Stimulated activated CD4-positive, alpha-beta T cell treated with anti-CD3 and anti-CD28 coated beads, TNF-alpha, amount 100 ng/mL, for 1 hour (primary cell): Measurements from ENCODE around the gene SETD1A.

Experiments
- DNase-seq, 3 donors: peaks; one replicate each; pipeline ENCODE4 v3.0.0-alpha.2; 2020; ENCODE audit warnings: low read depth in 3 of 3, low spot score in 1 of 3

The SETD1A gene

GRCh38 chr16:30953511-30954124 lies 3.9 kb upstream of the SETD1A start:
- DNase-seq: peak in 1 of 3 donors; percentile 38

DNA sequence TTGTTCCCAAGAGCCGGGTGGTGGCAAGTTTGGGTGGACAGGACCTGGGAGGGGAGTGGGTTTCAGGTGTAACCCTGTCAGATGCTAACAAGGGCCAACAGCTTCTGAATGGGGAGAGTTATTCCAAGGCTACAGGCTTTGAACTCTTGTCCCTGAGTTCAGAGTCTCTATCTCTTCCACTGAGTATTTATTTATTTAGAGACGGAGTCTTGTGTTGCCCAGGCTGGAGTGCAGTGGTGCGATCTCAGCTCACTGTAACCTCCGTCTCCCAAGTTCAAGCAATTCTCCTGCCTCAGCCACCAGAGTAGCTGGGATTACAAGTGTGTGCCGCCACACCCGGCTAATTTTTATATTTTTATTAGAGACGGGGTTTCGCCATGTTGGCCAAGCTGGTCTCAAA lies 2.6 kb upstream of the SETD1A start:
- DNase-seq: no peak

DNA sequence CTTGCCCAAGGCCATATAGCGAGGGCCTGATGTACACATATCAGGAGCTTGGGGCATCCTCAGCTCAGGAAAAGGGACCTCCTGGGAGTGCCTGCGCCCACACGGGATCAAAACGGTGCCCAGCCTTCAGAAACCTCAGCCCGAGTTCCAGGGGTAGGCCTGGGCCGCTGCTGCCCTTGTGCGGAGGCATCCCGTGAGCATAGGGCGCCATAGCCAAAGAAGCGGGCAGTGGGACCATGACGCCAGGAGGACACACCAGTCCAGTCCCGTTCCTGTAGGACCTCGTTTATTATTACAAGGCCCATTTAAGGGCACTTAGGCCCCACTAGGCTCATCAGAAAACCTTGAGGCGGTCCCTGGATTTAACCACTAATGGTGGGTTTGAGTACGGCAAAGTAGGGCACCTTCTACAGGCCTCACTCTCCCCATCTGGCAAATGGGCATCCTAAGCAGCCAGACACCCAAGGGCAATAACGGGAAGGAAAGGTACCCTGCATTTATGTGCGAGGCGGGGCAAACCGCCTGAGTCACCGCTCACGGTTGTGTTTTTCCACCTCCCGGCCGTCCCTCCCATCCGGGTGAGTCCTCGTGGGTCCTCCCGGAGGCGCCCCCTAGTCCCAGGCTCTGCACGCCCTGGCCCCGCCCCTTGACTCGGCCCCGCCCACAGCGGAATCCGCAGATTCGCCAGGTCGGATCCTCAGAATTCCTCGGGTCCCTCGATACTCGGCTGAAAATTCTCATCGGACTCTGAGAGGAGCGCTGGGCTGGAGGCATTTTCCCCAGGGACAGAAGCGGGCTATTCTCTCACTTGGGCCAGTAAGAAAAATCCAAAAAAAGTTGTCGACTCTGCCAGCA lies 726 bp upstream of the SETD1A start:
- DNase-seq: peak; percentile 68 to 88 (median 77)

GRCh38 chr16:30958175-30959079 lies 873 bp downstream of the SETD1A start:
- no peak for DNase-seq

GRCh38 chr16:30961384-30961783 lies 3.8 kb downstream of the SETD1A start:
- DNase-seq: no peak

- DNase-seq: no peak
These were observed 6.5 kb downstream of the SETD1A start for GRCh38 chr16:30963925-30964511.

DNA sequence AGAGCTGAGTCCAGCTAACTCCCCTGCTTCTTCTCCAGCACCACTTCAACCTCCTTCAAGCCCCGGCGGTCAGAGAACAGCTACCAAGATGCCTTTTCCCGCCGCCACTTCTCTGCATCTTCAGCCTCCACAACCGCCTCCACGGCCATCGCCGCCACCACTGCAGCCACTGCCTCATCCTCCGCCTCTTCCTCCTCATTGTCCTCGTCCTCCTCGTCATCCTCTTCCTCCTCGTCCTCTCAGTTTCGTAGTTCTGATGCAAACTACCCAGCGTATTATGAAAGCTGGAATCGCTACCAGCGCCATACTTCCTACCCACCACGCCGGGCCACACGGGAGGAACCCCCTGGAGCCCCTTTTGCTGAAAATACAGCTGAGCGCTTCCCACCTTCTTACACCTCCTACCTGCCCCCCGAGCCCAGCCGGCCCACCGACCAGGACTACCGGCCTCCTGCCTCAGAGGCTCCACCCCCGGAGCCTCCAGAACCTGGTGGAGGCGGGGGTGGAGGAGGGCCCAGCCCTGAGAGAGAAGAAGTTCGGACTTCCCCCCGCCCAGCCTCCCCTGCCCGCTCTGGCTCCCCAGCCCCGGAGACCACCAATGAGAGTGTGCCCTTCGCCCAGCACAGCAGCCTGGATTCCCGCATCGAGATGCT lies 7.1 kb downstream of the SETD1A start:
- DNase-seq: no peak

DNA sequence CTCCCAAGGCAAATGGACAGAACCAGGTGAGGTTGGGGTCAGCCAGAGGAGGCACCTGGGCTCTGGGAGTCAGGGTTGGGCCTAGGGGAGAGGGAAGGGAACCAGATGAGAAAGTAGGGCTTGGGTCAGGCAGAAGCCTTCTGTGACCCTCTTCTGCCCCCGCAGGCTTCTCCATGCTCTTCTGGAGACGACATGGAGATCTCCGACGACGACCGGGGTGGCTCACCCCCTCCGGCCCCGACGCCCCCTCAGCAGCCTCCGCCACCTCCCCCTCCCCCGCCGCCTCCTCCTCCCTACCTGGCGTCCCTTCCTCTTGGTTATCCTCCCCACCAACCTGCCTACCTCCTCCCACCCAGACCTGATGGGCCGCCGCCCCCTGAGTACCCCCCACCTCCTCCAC lies 7.9 kb downstream of the SETD1A start:
- no peak for DNase-seq

- no peak for DNase-seq
These were observed 8.6 kb downstream of the SETD1A start for GRCh38 chr16:30966033-30966619.

- no peak for DNase-seq
These were observed 10.2 kb downstream of the SETD1A start for GRCh38 chr16:30967795-30968194.

- no peak for DNase-seq
These were observed 11.8 kb downstream of the SETD1A start for GRCh38 chr16:30969246-30969842.

DNA sequence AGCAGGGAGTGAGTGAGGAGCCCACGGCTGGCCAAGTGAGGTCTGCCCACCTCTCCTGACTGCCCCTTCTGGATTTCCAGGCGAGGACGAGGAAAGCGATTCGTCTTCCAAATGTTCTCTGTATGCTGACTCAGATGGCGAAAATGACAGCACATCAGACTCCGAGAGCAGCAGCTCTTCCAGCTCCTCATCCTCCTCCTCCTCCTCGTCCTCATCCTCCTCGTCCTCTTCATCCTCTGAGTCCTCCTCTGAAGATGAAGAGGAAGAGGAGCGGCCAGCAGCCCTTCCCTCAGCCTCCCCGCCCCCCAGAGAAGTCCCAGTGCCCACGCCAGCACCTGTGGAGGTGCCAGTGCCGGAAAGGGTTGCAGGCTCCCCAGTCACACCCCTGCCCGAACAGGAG lies 13.7 kb downstream of the SETD1A start:
- DNase-seq: no peak

- no peak for DNase-seq
These were observed 15.3 kb downstream of the SETD1A start for GRCh38 chr16:30972872-30973271.

DNA sequence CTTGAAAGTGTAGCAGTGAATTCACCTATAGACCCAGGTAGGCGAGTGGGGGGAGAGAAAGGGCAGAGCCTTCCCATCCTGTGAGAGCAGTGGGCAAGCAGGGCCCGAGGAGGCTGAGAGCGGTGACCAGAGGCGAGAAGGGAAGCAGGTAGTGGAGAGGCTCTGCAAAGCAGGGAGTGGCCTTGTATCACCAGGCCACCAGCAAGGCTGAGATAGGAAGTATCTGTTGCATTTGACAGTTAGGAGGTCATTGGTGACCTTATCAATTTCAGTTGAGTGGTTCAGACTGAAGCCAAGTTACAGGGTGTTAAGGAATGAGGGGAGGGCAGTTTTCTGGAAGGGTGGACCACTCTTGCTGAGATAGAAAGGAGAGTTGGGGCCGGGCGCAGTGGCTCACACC lies 16.8 kb downstream of the SETD1A start:
- no peak for DNase-seq

DNA sequence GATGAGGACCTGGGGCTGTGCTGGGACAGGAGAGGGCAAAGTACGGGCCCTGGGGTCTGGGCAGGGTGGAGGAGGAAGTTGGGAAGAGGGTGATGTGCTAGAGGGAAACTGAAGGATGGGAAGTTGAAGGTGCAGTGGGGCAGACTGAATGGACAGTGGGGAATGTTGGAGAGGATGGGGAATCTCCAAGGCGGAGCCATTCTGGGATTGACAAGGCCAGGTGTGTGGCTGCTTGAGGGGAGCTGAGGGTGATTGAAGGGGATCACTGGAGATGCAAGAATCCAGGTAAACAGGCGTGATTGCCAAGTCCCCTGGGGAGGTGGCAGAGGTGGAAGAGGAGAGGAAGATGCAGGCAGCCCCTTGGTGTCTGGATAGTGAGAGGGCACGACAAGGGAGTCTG lies 18.9 kb downstream of the SETD1A start:
- no peak for DNase-seq

GRCh38 chr16:30977502-30977901 lies 19.9 kb downstream of the SETD1A start:
- no peak for DNase-seq

DNA sequence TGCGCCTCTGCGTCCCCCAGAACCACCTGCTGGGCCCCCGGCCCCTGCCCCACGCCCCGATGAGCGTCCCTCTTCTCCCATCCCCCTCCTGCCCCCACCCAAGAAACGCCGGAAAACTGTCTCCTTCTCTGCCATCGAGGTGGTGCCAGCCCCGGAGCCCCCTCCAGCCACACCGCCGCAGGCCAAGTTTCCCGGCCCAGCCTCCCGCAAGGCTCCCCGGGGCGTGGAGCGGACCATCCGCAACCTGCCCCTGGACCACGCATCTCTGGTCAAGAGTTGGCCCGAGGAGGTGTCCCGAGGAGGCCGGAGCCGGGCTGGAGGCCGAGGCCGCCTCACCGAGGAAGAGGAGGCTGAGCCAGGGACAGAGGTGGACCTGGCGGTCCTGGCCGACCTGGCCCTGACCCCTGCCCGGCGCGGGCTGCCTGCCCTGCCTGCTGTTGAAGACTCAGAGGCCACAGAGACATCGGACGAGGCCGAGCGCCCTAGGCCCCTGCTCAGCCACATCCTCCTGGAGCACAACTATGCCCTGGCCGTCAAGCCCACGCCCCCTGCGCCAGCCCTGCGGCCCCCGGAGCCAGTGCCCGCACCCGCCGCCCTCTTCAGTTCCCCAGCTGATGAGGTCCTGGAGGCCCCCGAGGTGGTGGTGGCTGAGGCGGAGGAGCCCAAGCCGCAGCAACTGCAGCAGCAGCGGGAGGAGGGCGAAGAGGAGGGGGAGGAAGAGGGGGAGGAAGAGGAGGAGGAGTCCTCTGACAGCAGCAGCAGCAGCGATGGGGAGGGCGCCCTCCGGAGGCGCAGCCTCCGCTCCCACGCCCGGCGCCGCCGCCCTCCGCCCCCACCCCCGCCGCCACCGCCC lies 21.8 kb downstream of the SETD1A start:
- DNase-seq: no peak

GRCh38 chr16:30980023-30980371 lies 22.4 kb downstream of the SETD1A start:
- DNase-seq: no peak

DNA sequence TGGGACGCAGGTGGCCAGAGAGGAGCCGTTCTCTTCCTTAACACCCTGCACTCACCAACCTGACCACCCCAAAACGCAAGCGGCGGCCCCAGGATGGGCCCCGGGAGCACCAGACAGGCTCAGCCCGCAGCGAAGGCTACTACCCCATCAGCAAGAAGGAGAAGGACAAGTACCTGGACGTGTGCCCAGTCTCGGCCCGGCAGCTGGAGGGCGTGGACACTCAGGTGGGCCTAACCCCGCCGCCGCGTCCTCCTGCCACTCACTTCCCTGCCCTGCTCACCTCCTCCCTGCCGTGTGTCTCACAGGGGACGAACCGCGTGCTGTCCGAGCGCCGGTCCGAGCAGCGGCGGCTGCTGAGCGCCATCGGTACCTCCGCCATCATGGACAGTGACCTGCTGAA lies 22.9 kb downstream of the SETD1A start:
- DNase-seq: no peak
